ENCODE data around the gene REXO4. TPM values are rescaled to one million over a fixed set of nuclear protein-coding genes. Genes with fewer than 3 reads are reported as not detected.

REXO4 gene
- total RNA-seq, 1 donor from 2014 or later = 16.8 TPM

- DNase-seq (ENCODE audit: low spot score) = no peak
- no peak overlapping the region for H3K27ac Mint-ChIP-seq (ENCODE audit: unreplicated experiment)
- H3K9me3 Mint-ChIP-seq (ENCODE audit: low read depth) = no peaks in the 10 kb centered on the region
- H3K4me3 Mint-ChIP-seq (ENCODE audit: unreplicated experiment) = peak overlapping the region; percentile 85
- peaks cover 9% of the 10 kb centered on the region for H3K36me3 Mint-ChIP-seq (ENCODE audit: low read depth)
- no peaks in the 10 kb centered on the region for H3K27me3 Mint-ChIP-seq (ENCODE audit: low read depth)
- H3K4me1 Mint-ChIP-seq (ENCODE audit: low read depth) = peaks cover 26% of the 10 kb centered on the region
- TF ChIP-seq CTCF (IDR thresholded peaks at IDR 0.05) = no peak
Measured at GRCh38 chr9:133357656-133358055, 60.2 kb downstream of the REXO4 start.

- H3K27me3 Mint-ChIP-seq (ENCODE audit: low read depth) = no peaks in the 10 kb centered on the region
- H3K36me3 Mint-ChIP-seq (ENCODE audit: low read depth) = peaks cover 8% of the 10 kb centered on the region
- H3K4me3 Mint-ChIP-seq (ENCODE audit: unreplicated experiment) = peak within 1 kb of the TSS; percentile 85
Measured at GRCh38 chr9:133356391-133357091, 61.3 kb downstream of the REXO4 start, which contains the start of the genes SURF1 and SURF2. Gene SURF1, minus strand, starts transcription at chr9:133356487. Its CDS starts 34 bp downstream, at chr9:133356453. Gene SURF2, plus strand, starts transcription at chr9:133356550. Its CDS starts 43 bp downstream, at chr9:133356593.

More at GRCh38 chr9:133356391-133357091, 61.3 kb downstream of the REXO4 start, which contains the start of the genes SURF1 and SURF2:
- peak; percentile 12 for TF ChIP-seq CTCF (IDR thresholded peaks at IDR 0.05)
- Mint-ChIP-seq H3K9me3 (ENCODE audit: low read depth) (no peaks in the 10 kb centered on the region), H3K4me1 (ENCODE audit: low read depth) (peaks cover 26% of the 10 kb centered on the region), H3K27ac (ENCODE audit: unreplicated experiment) (peak within 1 kb of the TSS; percentile 77)
- peak; percentile 92 for DNase-seq (ENCODE audit: low spot score)

Other genes starting within 250 kb of the REXO4 start
- not detected in 3 replicates for gene OBP2B, start 208.8 kb downstream of the REXO4 start, total RNA-seq
- gene ABO, start 142.8 kb downstream of the REXO4 start, total RNA-seq = 0.17 TPM in 1 of 3 replicates, not detected in the others
- gene SURF6, start 81.8 kb downstream of the REXO4 start, total RNA-seq = 14.6 to 16.0 TPM (median 15.1 TPM) in 3 replicates
- gene MED22, start 69.9 kb downstream of the REXO4 start, total RNA-seq = 24.6 to 27.8 TPM (median 26.0 TPM) in 3 replicates
- 1,095 to 1,183 TPM (median 1,126 TPM) in 3 replicates for gene RPL7A, start 69.8 kb downstream of the REXO4 start, total RNA-seq
- gene SURF1, start 61.5 kb downstream of the REXO4 start, total RNA-seq = 27.2 to 31.3 TPM (median 31.0 TPM) in 3 replicates
- gene SURF2, start 61.5 kb downstream of the REXO4 start, total RNA-seq = 12.5 to 13.3 TPM (median 13.2 TPM) in 3 replicates
- 242 to 285 TPM (median 243 TPM) in 3 replicates for gene SURF4, start 42.0 kb downstream of the REXO4 start, total RNA-seq
- gene STKLD1, start 41.6 kb downstream of the REXO4 start, total RNA-seq = 1.2 to 1.9 TPM (median 1.8 TPM) in 3 replicates
- 5.5 to 9.5 TPM (median 5.7 TPM) in 3 replicates for gene ADAMTS13, start 4.4 kb upstream of the REXO4 start, total RNA-seq
- 14.4 to 22.3 TPM (median 18.8 TPM) in 3 replicates for gene CACFD1, start 42.0 kb upstream of the REXO4 start, total RNA-seq
- gene SLC2A6, start 61.1 kb upstream of the REXO4 start, total RNA-seq = 5.4 to 13.7 TPM (median 13.2 TPM) in 3 replicates
- not detected in 3 replicates for gene MYMK, start 106.9 kb upstream of the REXO4 start, total RNA-seq
- gene ADAMTSL2, start 116.7 kb upstream of the REXO4 start, total RNA-seq = 0.15 to 0.31 TPM (median 0.23 TPM) in 3 replicates
- not detected in 3 replicates for gene FAM163B, start 191.4 kb upstream of the REXO4 start, total RNA-seq
- gene DBH, start 218.4 kb upstream of the REXO4 start, total RNA-seq = not detected in 3 replicates

Data from chondrocyte (in vitro differentiated cells).